GM19351 (cell line): ENCODE measurements around the gene QRICH1.

ENCODE experiments used
- ATAC-seq: cut with Tn5 transposase; IDR thresholded peaks from one replicate; pipeline ENCODE4 v1.9.1; 2021; ENCODE audit warnings: mild to moderate bottlenecking, moderate library complexity; ENCODE audit not compliant: unreplicated experiment

The QRICH1 gene, protein sequence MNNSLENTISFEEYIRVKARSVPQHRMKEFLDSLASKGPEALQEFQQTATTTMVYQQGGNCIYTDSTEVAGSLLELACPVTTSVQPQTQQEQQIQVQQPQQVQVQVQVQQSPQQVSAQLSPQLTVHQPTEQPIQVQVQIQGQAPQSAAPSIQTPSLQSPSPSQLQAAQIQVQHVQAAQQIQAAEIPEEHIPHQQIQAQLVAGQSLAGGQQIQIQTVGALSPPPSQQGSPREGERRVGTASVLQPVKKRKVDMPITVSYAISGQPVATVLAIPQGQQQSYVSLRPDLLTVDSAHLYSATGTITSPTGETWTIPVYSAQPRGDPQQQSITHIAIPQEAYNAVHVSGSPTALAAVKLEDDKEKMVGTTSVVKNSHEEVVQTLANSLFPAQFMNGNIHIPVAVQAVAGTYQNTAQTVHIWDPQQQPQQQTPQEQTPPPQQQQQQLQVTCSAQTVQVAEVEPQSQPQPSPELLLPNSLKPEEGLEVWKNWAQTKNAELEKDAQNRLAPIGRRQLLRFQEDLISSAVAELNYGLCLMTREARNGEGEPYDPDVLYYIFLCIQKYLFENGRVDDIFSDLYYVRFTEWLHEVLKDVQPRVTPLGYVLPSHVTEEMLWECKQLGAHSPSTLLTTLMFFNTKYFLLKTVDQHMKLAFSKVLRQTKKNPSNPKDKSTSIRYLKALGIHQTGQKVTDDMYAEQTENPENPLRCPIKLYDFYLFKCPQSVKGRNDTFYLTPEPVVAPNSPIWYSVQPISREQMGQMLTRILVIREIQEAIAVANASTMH

GRCh38 chr3:49093853-49094767 lies at the start of gene QRICH1:
Gene QRICH1, minus strand, starts transcription at chr3:49094071. Its CDS starts 17,054 bp downstream, at chr3:49077017.
- ATAC-seq: peak; percentile 68

- ATAC-seq: no peak
Measured at GRCh38 chr3:49140080-49140479, 46.2 kb upstream of the QRICH1 start.

GRCh38 chr3:49135499-49135898 lies 41.6 kb upstream of the QRICH1 start:
- no peak for ATAC-seq

GRCh38 chr3:49134471-49135265 lies 40.8 kb upstream of the QRICH1 start:
- no peak for ATAC-seq

- no peak for ATAC-seq
Measured at GRCh38 chr3:49133226-49133951, 39.5 kb upstream of the QRICH1 start.

GRCh38 chr3:49132437-49133225 lies 38.8 kb upstream of the QRICH1 start, which contains the start of gene LAMB2:
Gene LAMB2, minus strand, starts transcription at chr3:49133050. Its CDS starts 183 bp downstream, at chr3:49132867.
- no peak for ATAC-seq

DNA sequence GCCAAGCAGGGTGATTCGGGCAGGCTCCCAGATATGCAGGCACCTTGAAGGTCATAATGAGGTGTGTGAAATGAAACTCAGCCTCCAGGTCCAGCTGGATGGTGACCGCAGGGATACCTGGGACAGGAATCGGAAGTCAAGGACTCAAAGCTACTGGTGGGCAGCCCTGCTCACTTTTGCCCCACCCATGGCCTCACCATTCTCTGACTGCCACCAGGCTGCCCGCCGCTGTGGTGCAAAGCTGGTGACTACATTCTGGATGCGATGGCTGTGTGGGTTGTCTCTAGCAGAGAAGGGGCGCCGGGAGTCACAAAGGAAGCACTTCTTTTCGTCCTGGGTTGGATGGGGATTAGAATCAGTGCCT lies 38.2 kb upstream of the QRICH1 start:
- ATAC-seq: no peak

GRCh38 chr3:49131576-49131975 lies 37.7 kb upstream of the QRICH1 start:
- no peak for ATAC-seq

DNA sequence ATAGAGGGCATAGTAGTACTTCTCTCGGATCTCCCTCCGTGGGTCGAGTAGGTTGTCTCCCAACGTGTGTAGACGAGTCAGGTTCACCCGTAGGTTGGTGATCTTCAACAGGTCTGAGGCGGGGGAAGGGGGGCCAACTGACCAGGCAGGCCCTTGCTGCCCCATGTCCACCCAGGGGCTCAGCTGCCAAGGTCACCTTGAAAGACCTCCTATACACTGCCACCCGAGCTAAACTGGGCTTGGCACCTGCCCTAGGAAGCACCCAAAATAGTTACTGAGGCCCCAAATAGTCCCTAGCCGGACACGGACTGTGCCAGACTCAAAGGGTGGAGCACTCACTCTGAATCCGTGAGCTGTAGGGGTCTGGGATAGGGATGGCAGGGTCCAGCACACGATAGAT lies 37.2 kb upstream of the QRICH1 start:
- no peak for ATAC-seq

DNA sequence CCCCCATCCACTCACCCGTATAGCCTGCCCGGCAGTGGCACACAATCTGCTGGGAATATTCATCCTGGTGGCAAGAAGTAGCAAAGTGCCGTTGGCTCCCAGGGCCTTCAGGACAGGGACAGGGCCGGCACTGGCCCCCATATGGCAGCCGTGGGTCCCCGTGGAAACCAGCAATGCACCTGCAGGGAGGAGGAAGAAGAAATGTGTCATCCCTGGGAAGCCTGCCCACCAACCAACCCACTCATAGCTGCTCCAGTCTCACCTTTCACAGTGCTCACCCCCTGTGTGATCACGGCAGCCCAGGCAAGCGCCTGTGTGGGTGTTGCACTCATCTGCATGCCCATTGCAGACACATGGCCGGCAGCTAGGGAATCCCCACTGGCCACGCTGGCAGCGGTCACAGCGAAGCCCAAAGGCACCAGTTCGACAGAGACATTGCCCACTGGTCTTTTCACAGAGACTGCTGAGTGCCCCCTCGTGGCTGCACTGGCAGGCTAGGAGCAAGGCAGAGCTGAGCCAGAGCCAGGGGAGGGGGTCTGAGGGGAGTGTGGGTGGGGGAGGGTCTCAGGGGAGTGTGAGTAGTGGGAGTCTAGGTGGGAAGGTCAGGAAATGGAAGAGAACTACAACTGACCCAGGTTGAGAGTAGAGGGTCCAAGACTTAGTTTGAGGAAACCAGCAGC lies 31.3 kb upstream of the QRICH1 start:
- ATAC-seq: no peak

GRCh38 chr3:49124203-49124602 lies 30.3 kb upstream of the QRICH1 start:
- no peak for ATAC-seq

DNA sequence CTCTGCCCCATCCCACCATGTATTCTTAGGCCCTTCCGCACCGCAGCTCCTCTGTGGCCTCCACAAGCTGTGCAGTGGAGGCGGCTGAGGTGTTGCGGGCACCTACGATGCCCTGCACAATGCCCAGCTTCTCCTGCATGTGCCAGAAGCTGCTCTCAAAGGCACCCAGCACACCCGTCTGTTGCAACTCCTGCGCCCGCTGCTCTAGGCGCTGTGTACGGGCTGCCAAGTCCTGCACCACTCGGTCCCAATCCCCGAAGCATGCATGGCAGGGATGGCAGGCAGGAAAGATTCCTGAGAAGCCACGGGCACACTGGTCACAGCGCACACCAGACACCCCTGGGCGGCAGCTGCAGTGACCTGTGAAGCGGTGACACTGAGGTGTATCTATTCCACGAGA lies 29.8 kb upstream of the QRICH1 start:
- ATAC-seq: no peak

GRCh38 chr3:49122886-49123545 lies 29.1 kb upstream of the QRICH1 start:
- no peak for ATAC-seq

- ATAC-seq: no peak
Measured at GRCh38 chr3:49122451-49122850, 28.6 kb upstream of the QRICH1 start.

DNA sequence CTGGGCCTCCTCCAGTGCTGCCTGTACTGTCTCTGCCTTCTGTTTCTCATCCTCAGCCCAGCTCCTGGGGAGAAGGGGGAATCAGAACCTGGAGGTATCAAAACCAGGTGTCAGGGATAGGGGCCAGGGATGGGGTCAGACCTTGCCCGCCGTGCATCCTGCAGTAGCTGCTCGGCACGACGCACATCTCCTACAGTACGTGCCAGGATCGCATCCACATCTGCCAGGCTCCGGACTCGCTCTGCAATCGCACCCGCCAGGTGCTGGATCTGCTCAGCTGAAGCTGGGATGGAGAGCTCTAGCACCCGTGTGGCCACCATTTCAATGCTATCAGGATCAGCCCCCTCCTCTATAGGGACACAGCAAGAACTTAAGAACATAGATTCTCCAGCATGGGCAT lies 28.2 kb upstream of the QRICH1 start:
- ATAC-seq: no peak

DNA sequence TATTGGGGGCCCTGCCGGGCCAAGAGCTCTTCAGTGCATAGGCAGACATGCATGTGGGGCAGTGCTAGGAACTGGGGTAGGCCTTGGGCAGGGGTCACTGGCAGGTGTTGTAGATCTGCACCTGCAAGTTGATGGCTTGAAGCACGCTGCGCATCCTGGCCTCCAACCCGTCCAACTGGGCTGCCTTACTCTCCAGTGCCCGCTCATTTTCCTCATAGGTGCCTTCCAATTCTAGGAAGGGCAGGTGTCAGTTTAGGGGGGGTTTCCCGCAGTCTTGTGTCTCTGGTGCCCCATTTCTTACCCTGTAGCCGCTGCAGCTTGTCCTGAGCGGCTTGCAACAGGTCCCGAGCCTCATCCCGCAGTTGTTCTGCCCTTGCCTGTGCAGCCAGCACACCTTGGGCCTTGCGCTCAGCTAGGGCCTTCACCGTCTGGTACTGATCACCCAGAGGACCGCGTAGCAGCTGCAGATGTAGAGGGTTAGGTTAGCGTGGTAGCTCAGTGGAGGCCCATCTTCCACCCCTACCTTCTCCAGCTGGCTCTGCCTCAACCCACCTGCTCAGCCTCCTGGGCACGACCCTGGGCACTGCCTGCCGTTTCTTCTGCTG lies 27.4 kb upstream of the QRICH1 start:
- peak; percentile 14 for ATAC-seq

DNA sequence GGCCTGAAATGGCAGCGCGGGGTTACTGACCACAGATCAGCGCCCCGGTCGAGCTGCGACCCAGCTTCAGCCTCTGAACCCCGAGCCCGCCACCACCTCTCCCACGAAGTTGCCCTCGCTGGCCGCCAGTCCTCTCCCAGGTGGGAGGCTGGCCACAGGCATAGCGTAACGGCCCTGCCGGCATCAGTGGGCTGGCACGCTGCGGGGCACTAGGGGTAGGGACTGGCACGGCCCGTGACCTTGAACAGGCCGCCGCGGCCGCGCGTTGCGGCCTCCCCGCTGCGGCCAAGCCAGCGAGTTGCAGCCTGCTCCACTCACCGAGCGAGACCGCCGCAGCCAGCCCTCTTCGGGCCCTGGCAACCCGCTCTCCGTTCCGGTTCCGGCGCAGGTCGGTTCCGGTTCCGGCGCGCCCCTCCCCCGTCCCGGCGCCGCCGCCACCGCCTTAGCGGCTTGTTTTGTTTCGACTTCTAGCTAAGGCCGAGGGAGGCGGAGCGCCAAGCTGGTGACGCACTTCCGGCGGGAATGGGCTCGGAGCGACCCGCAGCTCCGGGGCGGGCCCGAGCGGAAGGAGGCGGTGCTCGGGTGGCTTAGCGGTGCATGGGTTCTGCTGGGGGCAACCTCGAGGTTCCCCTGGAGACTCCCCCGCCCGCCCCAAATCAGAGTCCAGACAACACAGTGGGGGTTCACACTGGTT lies 26.7 kb upstream of the QRICH1 start, which contains the start of gene USP19:
USP19 (minus strand) TSS at position 386 of the 694 bp plus-strand sequence. CDS start 1,678 bp downstream, outside the sequence.
- ATAC-seq: peak; percentile 85
